Measurements from ENCODE around the gene DOCK9.
"Not testable (repeated sequence)": the region's sequence is repeated elsewhere in the genome, so short reads cannot be mapped to it uniquely, and the experiment has no call there.

The DOCK9 gene

GRCh38 chr13:98918771-98919170, 59.1 kb downstream of the DOCK9 start:
- no peak for DNase-seq (ENCODE audit: low read depth, low spot score)

- no peak for DNase-seq (ENCODE audit: low read depth, low spot score)
These were observed 60.7 kb downstream of the DOCK9 start for GRCh38 chr13:98917116-98917515.

- DNase-seq (ENCODE audit: low read depth, low spot score) = no peak
These were observed 61.5 kb downstream of the DOCK9 start for GRCh38 chr13:98916403-98916802.

DNA sequence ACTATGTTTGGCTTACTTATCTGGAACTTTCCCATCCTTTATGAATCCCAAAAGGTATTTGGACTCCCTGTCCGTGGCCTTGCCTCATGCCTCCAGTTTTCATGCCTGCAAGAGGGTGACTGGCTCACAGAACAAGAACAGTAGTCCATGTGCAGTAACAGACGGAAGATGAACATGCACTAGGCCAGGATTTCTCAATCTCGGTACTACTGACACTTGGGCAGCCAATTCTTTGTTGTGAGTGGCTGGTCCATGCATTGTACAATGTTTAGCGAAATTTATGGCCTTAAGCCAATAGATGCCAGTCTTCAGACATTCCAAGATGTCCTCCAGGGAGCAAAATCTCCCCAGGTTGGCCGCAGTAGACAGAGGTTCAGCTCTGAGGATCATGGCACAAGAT, 61.9 kb downstream of the DOCK9 start:
- DNase-seq (ENCODE audit: low read depth, low spot score) = no peak

- no peak for DNase-seq (ENCODE audit: low read depth, low spot score)
These were observed 62.3 kb downstream of the DOCK9 start for GRCh38 chr13:98915563-98915962.

- DNase-seq (ENCODE audit: low read depth, low spot score) = no peak
These were observed 64.1 kb downstream of the DOCK9 start for GRCh38 chr13:98913741-98914140.

- DNase-seq (ENCODE audit: low read depth, low spot score) = no peak
These were observed 65.0 kb downstream of the DOCK9 start for GRCh38 chr13:98912846-98913245.

GRCh38 chr13:98910501-98910951, 67.3 kb downstream of the DOCK9 start:
- DNase-seq (ENCODE audit: low read depth, low spot score) = no peak

DNA sequence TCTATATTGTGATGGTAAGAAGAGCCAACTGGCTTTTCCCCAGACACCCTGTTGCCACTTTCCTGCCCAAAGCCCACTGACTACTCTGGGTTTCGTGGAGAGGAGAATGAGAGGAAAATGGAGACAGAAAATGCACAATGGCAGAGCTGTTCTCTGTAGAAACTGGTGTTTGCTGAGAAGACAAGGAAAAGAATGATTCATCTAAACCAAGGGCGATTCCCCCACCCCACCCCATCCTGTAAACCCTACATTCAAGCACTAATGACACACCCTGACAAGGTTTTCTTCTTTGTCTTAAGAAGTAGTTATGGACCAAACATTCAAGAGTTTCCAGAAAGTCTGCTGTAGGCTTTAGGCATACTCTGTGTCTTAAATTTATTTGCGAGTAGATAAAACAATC, 68.8 kb downstream of the DOCK9 start:
- DNase-seq (ENCODE audit: low read depth, low spot score) = no peak

DNA sequence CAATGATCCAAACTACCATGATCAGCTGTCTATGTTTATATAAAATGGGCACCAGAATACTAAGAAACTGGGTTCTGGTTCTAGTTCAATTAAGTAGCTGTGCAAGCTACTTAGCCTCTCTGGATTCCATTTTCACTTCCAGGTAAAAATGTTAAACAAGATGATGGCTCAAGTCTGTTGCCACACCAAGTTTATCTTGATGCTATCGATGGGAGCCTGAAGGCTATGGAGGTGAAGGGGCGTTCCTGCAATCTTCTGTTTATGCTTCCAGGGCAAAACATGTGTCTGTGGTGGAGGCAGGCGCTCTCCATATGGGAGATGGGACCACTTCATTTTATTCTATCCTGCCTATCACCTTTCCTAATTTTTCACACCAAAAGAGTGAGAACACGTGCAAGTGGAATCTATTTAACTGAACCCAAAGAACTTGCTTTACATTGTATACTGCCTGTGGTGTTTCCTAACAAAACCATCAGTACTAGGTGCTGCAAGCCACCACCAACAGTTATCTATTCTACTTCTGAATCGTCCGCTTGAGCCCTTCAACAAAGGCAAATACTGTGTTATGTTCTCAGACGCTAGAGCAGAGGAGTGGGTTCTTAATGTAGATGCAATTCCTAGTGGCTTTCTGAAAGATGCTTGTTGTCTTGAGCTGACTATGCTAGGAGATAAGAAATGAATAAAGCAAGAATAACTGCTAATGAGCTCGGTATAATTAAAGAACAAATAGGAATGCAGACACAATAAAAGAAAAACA, 70.9 kb downstream of the DOCK9 start:
- DNase-seq (ENCODE audit: low read depth, low spot score) = no peak

DNA sequence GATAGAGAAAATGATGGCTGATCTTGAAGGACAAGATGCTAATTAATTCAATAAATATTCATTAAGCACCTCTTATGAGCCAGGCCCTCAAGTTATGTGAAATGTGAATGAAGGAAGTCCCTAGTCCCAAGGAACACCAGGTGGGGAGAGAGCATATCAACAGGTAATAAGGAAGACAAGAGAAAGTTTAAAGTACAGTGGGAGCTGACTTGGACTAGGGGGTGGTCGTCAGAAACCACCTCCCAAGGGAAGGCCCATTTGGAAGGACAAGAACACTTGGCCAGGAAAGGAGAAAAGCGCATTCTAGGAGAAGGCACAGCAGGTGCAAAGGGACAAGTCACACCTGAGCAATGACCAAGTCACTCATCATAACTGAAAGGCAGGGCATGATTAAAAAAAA, 72.7 kb downstream of the DOCK9 start:
- no peak for DNase-seq (ENCODE audit: low read depth, low spot score)

DNA sequence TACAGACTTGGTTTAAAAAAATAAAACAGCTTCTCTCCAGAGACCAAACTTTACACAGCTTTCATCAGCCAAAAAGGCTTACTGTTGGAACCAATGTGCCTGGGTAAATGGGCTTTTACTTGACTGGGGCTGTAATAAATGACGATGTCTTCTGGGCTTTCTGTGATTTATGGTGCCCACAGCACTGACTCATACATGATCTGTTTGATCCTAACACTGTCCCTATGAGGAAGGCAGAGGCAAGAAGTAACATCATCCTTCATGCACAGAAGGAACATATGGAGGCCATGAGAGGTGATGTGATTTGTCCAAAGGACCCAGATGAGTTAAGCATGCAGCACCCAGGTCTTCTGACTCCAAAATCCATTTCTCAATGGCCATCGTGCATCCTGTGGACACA, 77.4 kb downstream of the DOCK9 start:
- no peak for DNase-seq (ENCODE audit: low read depth, low spot score)

DNA sequence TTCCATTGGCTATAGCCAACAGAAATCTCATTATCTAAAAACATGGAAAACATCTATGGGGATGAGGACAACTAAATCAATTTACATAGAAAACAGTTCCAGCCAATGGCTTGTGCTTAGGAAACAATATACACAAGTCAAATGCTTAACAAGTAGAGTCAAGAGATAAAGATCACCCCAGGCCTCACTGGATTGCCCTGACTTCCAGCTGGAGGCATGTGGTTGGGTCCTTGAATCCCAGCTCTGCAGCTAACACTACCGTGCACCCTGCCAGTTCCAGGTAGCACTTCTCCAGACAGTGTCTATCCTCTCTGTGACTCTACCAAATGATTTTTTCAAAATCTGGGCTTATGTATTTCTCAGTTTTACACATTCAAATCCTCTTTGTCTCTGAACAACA, 80.2 kb downstream of the DOCK9 start:
- DNase-seq (ENCODE audit: low read depth, low spot score) = no peak

GRCh38 chr13:98896868-98897144, 81.1 kb downstream of the DOCK9 start:
- DNase-seq (ENCODE audit: low read depth, low spot score) = no peak

- DNase-seq (ENCODE audit: low read depth, low spot score) = no peak
These were observed 81.6 kb downstream of the DOCK9 start for GRCh38 chr13:98896083-98896867.

- not testable (repeated sequence) for DNase-seq (ENCODE audit: low read depth, low spot score)
These were observed 83.0 kb downstream of the DOCK9 start for GRCh38 chr13:98894814-98895213.

DNA sequence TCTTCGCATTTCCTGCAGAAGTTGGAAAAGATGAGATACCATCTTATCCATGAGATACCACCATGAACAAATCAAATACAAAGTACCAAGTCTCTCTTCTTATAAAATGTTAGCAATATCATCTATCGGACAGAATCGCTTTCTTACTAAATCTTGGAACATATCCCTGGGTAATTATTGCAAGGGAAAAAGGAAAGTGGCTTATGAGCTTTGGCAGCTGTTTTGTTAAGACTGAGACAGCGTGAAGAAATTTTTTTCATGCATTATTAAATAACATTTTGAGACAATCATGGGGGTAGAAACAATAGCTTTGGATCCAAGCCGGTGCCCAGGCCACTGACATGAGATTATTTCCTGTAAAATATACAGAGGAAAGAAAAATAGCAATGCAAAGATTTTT, 84.5 kb downstream of the DOCK9 start:
- no peak for DNase-seq (ENCODE audit: low read depth, low spot score)

- DNase-seq (ENCODE audit: low read depth, low spot score) = no peak
These were observed 85.0 kb downstream of the DOCK9 start for GRCh38 chr13:98892821-98893220.

- no peak for DNase-seq (ENCODE audit: low read depth, low spot score)
These were observed 85.8 kb downstream of the DOCK9 start for GRCh38 chr13:98892077-98892476.

DNA sequence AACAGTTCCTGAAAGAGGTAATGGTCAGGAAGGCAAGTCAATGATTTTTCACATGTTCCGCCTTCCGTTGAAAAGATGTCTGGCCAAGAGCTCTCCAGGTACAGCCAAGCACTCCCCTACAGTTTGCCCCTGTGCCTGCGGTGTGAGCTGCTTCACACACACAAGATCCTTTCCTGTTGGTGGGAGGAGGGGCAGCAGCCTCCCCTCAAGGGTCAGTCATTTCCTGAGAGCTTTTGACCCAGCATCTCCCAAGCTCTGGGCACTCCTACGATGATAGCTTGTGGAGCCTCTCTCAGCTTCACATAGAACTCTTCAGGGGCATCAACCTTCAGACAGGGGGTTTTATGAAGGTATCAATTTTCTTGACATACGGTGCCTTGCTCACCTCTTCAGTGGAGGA, 86.9 kb downstream of the DOCK9 start:
- no peak for DNase-seq (ENCODE audit: low read depth, low spot score)

- no peak for DNase-seq (ENCODE audit: low read depth, low spot score)
These were observed 87.7 kb downstream of the DOCK9 start for GRCh38 chr13:98890186-98890585.

DNA sequence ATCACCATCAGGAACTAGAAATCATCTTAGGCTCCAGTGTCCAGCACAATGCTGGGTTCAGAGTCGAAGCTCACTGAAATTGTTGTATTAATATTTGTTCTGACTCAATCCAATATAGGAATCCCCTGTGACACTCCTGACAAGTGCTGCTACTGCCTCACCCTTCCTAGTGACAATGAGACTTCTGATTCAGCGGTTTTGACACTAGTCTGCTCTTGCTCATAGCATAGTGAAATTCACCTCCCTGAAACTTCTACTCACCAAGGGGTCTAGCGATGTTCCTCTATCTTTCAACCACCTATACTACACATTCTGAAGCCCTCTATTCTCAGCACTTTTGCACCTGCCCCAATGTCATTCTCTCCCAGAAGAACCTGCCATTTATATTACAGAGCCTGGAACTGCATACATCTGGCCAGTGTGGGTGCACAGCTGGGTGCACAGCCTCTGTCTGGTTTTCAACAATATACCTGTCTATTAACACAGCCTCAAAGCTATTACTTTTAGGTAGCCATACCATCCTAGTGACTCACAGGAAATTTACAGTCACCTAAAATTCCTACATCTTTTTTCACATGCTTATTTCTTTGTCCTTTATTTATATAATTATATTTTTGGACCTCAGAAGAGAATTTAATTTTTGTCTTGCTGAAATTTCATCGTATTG, 88.3 kb downstream of the DOCK9 start:
- DNase-seq (ENCODE audit: low read depth, low spot score) = no peak

DNA sequence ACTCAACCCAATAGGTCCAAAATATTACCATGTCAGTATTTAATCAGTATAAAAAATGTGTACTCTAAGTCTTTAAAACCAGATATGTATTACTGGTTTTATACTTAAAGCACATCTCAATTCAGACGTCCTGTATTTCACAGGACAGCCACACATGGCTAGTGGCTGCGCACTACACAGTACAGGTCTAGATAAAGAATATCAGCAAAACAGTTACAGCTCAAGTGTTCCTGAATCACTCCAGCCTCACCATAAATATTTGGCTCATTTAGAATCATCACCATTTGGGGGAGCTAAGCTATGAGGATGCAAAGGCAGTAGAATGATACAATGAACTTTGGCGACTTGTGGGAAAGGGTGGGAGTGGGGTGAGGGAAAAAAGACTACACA, 89.0 kb downstream of the DOCK9 start:
- DNase-seq (ENCODE audit: low read depth, low spot score) = no peak
